Parathyroid adenoma (tissue), 2 donors: Measurements from ENCODE around the gene RNF220.

ENCODE experiments used
- H2AFZ ChIP-seq: fragments of 300-600 bp; sonication (generic); one replicate; pipeline ENCODE4 v1.7.0; 2017; ENCODE audit warnings: antibody characterized with exemption, mild to moderate bottlenecking
- H3K27ac ChIP-seq: fragments of 300-600 bp; sonication (generic); one replicate; pipeline ENCODE4 v1.7.0; 2017
- H3K27me3 ChIP-seq: fragments of 300-600 bp; sonication (generic); one replicate; pipeline ENCODE4 v1.7.0; 2017; ENCODE audit warnings: low read length; ENCODE audit not compliant: control insufficient read depth, insufficient read depth
- H3K36me3 ChIP-seq: fragments of 300-600 bp; sonication (generic); one replicate; pipeline ENCODE4 v1.7.0; 2017; ENCODE audit warnings: low read length; ENCODE audit not compliant: control insufficient read depth, insufficient read depth
- H3K4me1 ChIP-seq: fragments of 300-600 bp; sonication (generic); one replicate; pipeline ENCODE4 v1.7.0; 2017; ENCODE audit warnings: control low read depth
- H3K4me2 ChIP-seq: fragments of 300-600 bp; sonication (generic); one replicate; pipeline ENCODE4 v1.7.0; 2017; ENCODE audit warnings: low read length
- H3K4me3 ChIP-seq: fragments of 300-600 bp; sonication (generic); one replicate; pipeline ENCODE4 v1.7.0; 2017; ENCODE audit warnings: low read depth, low read length
- H3K79me2 ChIP-seq: fragments of 300-600 bp; sonication (generic); one replicate; pipeline ENCODE4 v1.7.0; 2017; ENCODE audit warnings: control low read depth
- H3K9ac ChIP-seq: fragments of 300-600 bp; sonication (generic); one replicate; pipeline ENCODE4 v1.7.0; 2017; ENCODE audit warnings: mild to moderate bottlenecking
- H3K9me3 ChIP-seq: fragments of 300-600 bp; sonication (generic); one replicate; pipeline ENCODE4 v1.7.0; 2017; ENCODE audit warnings: low read length; ENCODE audit not compliant: control insufficient read depth
- TF ChIP-seq, protein P1 (sequence below): fragments of 300-600 bp; sonication (generic); IDR thresholded peaks from one replicate; pipeline ENCODE4 v1.7.0; 2017; ENCODE audit warnings: antibody characterized with exemption, mild to moderate bottlenecking
- donor health status: primary hyperparathyroidism.

Gene RNF220

DNA sequence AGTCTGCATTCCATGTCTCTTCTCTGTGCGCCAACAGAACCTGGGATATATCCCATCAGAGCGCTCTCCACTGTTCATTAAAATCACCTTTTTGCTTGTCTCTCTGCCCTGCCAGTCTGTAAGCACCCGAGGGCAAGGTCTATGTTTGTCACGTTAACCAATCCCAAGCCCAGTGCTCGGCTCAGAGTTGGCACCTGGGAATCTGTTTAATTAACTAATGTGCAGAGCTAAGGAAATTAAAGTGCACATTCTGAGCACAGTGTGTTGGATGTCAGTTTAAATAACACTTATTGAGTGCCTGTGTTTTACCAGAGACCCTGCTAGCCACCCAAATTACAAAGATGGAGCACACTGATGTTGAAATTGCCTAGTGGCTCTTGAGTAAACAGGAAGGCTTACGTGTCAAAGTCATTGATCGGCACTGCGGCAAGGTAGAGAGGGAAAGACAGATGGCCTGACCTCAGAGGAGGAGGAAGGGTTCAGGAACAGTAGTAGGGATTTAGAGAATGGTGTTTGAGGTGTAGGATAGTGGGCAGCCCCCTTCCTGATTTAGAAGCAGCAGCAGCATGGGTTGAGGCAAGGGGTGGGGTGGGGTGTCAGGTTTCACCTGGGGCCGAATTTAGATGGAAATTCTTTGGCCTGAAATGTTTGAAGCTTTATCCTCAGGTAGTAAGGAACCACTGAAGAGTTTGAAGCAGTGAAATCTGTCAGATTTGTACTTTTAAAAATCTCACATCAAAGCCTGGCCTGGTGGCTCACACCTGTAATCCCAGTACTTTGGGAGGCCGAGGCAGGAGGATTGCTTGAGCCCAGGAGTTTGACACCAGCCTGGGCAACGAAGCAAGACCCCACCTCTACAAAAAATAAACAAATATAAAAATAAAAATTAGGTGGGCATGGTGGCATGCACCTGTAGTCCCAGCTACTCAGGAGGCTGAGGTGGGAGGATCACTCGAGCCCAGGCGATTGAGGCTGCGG, 277.1 kb downstream of the RNF220 start:
- no peak overlapping the region for H2AFZ ChIP-seq
- no peak overlapping the region for H3K4me3 ChIP-seq
- H3K9ac ChIP-seq, result no peak overlapping the region
- no peaks in the 10 kb centered on the region for H3K27me3 ChIP-seq
- TF ChIP-seq, protein P1, sequence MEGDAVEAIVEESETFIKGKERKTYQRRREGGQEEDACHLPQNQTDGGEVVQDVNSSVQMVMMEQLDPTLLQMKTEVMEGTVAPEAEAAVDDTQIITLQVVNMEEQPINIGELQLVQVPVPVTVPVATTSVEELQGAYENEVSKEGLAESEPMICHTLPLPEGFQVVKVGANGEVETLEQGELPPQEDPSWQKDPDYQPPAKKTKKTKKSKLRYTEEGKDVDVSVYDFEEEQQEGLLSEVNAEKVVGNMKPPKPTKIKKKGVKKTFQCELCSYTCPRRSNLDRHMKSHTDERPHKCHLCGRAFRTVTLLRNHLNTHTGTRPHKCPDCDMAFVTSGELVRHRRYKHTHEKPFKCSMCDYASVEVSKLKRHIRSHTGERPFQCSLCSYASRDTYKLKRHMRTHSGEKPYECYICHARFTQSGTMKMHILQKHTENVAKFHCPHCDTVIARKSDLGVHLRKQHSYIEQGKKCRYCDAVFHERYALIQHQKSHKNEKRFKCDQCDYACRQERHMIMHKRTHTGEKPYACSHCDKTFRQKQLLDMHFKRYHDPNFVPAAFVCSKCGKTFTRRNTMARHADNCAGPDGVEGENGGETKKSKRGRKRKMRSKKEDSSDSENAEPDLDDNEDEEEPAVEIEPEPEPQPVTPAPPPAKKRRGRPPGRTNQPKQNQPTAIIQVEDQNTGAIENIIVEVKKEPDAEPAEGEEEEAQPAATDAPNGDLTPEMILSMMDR, result no peak
- no peak overlapping the region for H3K27ac ChIP-seq
- no peaks in the 10 kb centered on the region for H3K9me3 ChIP-seq
- H3K4me1 ChIP-seq, result no peaks in the 10 kb centered on the region
- H3K36me3 ChIP-seq, result no peaks in the 10 kb centered on the region
- no peaks in the 10 kb centered on the region for H3K79me2 ChIP-seq
- H3K4me2 ChIP-seq, result no peak overlapping the region

DNA sequence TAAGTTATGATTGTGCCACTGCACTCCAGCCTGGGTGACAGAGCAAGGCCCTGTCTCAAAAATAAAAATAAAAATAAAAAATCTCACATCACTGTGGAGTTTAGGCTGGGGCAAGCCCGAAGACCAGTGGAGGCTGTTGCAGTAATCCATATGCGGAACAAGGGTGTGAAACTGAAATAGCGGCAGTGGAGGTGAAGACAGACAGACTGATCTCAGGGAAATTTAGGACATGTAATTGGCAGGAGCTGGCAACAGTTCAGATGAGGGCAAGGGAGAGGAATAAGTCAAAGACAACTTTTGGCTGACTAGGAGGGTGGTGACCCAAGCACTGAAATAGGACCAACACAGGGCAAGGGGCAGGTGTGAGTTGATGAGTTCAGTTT, 277.8 kb downstream of the RNF220 start:
- Histone ChIP-seq H3K79me2 (no peaks in the 10 kb centered on the region), H3K27ac (no peak overlapping the region), H2AFZ (no peak overlapping the region), H3K27me3 (no peaks in the 10 kb centered on the region), H3K9me3 (no peaks in the 10 kb centered on the region), H3K9ac (no peak overlapping the region), H3K4me3 (no peak overlapping the region), H3K4me2 (no peak overlapping the region), H3K4me1 (no peaks in the 10 kb centered on the region), H3K36me3 (no peaks in the 10 kb centered on the region)
- TF ChIP-seq, protein P1, result no peak

DNA sequence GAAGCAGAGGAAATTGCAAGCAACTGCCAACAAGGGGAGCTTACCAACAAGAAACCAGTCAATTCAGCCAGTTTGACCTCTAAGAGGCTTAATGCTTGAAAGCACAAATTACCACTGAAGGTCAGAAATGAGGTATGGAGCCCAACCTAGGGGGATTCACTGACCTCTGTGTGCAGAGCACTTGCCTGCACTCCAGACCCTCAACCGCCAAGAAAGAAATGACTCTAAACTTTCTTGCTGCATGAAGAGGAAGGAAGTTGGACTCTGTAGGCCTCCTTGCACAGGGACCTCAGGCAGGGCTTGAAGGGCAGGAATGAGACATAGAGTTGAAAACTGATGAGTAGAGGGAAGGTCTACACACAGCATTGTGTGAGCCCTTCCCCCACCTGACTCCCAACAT, 279.5 kb downstream of the RNF220 start:
- Histone ChIP-seq H3K4me2 (no peak overlapping the region), H3K79me2 (no peaks in the 10 kb centered on the region), H3K36me3 (no peaks in the 10 kb centered on the region), H3K9ac (no peak overlapping the region), H3K27me3 (no peaks in the 10 kb centered on the region), H3K4me3 (no peak overlapping the region), H3K27ac (no peak overlapping the region), H3K9me3 (no peaks in the 10 kb centered on the region), H2AFZ (no peak overlapping the region), H3K4me1 (no peaks in the 10 kb centered on the region)
- TF ChIP-seq, protein P1, result no peak

DNA sequence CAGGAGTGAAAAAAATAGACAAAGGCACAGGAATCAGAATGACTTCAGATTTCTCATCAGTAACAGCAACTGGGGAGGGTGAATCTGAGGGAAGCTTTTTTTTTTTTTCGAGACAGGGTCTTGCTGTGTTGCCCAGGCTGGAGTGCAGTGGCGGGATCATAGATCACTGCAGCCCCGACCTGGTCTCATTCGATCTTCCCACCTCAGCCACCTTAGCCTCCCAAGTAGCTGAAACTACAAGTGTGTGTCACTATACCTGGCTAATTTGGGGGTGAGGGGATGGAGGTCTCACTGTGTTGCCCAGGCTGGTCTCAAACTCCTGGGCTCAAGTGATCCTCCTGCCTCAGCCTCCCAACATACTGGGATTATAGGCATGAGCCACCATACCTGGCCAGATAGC, 280.2 kb downstream of the RNF220 start:
- no peak overlapping the region for H2AFZ ChIP-seq
- no peak overlapping the region for H3K9ac ChIP-seq
- no peaks in the 10 kb centered on the region for H3K79me2 ChIP-seq
- H3K4me2 ChIP-seq, result no peak overlapping the region
- H3K27ac ChIP-seq, result no peak overlapping the region
- no peaks in the 10 kb centered on the region for H3K9me3 ChIP-seq
- no peaks in the 10 kb centered on the region for H3K4me1 ChIP-seq
- TF ChIP-seq, protein P1, result no peak
- no peaks in the 10 kb centered on the region for H3K36me3 ChIP-seq
- no peaks in the 10 kb centered on the region for H3K27me3 ChIP-seq
- H3K4me3 ChIP-seq, result no peak overlapping the region

DNA sequence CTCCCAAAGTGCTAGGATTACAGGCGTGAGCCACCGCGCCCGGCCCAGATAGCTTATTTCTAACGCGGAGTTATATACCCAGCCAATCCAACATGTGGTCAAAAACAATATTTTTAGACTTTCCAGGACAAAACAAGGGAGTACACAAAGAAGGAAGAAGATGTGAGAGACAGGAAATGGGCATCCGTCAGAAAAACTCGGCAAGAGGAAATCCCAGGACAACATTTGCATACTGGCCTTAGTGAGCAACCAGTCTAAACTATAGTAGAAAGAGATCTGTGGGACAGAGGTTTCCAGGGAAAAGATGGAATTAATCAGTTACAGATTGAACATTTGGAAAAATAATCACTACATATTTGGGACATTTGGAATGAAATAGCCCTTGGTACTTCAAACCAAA, 280.8 kb downstream of the RNF220 start:
- no peaks in the 10 kb centered on the region for H3K9me3 ChIP-seq
- no peak overlapping the region for H2AFZ ChIP-seq
- H3K4me2 ChIP-seq, result no peak overlapping the region
- no peak overlapping the region for H3K9ac ChIP-seq
- no peaks in the 10 kb centered on the region for H3K4me1 ChIP-seq
- TF ChIP-seq, protein P1, result no peak
- H3K79me2 ChIP-seq, result no peaks in the 10 kb centered on the region
- no peaks in the 10 kb centered on the region for H3K36me3 ChIP-seq
- no peak overlapping the region for H3K4me3 ChIP-seq
- no peak overlapping the region for H3K27ac ChIP-seq
- H3K27me3 ChIP-seq, result no peaks in the 10 kb centered on the region
